Uterus (tissue), 4 donors: ENCODE results near the gene TARS1. TPM values are rescaled to one million over a fixed set of nuclear protein-coding genes. Genes with fewer than 3 reads are reported as not detected.
"Not testable (repeated sequence)": the region's sequence is repeated elsewhere in the genome, so short reads cannot be mapped to it uniquely, and the experiment has no call there.

ENCODE experiments used
- DNase-seq, 2 donors: peaks; one replicate each; pipeline ENCODE4 v3.0.0-alpha.2; 2019 to 2020
- H3K27ac ChIP-seq, 2 donors: fragments of 200-600 bp; sonication (generic); 1 replicate in 1 of 2; 2 replicates in 1 of 2; pipeline ENCODE4 v1.5.1; 2016 to 2018
- H3K27me3 ChIP-seq, 2 donors: fragments of 200-600 bp; sonication (generic); one replicate each; pipeline ENCODE4 v1.5.1; 2018 to 2019; ENCODE audit warnings: control low read depth in 1 of 2
- H3K36me3 ChIP-seq, 2 donors: fragments of 200-600 bp; sonication (generic); one replicate each; pipeline ENCODE4 v1.5.1; 2019; ENCODE audit warnings: control low read depth in 1 of 2
- H3K4me1 ChIP-seq, 2 donors: fragments of 200-600 bp; sonication (generic); one replicate each; pipeline ENCODE4 v1.5.1; 2018 to 2019; ENCODE audit warnings: control low read depth in 1 of 2
- H3K4me3 ChIP-seq, 2 donors: fragments of 200-600 bp; sonication (generic); 1 replicate in 1 of 2; 2 replicates in 1 of 2; pipeline ENCODE4 v1.5.1; 2018 to 2019; ENCODE audit warnings: mild to moderate bottlenecking in 1 of 2
- H3K9me3 ChIP-seq, 2 donors: fragments of 200-600 bp; sonication (generic); one replicate each; pipeline ENCODE4 v1.5.1; 2019; ENCODE audit warnings: control low read depth in 1 of 2
- POLR2A ChIP-seq, 2 donors: fragments of 450-650 bp; IDR thresholded peaks; one replicate each; pipeline ENCODE4 v1.6.1; 2016; ENCODE audit warnings: antibody characterized with exemption in 2 of 2, mild to moderate bottlenecking in 1 of 2, moderate library complexity in 1 of 2
- intact Hi-C: fragments of 100-400 bp; cut with DNase I; formaldehyde crosslinking; loops from one replicate; pipeline ENCODE4 v1.15.1; 2023; ENCODE audit warnings: low total_unique reads
- total RNA-seq, 4 donors: library from RNA; depleted of rRNA in 3 of 4; stranded (reverse); fragments of >200 nt in 3 of 4; gene quantifications; one replicate each; pipeline versions ENCODE4 v1.1.0 to v1.2.4, GENCODE V29; 2014 to 2023
- TF ChIP-seq, protein P1 (sequence below), 4 experiments: fragments of 200-600 bp in 2 of 4; fragments of 450-650 bp in 2 of 4; sonication (generic) in 2 of 4; IDR thresholded peaks; one replicate each; pipeline ENCODE4 v1.5.1; 2016 to 2019; ENCODE audit warnings: antibody characterized with exemption in 4 of 4, mild to moderate bottlenecking in 2 of 4, moderate library complexity in 1 of 4
- donor health status: DM: yes; HTN: yes; CAD: no.

The TARS1 gene
- total RNA-seq, 4 donors from 2014 or later: 45.0 to 218 (median 93.4) TPM

GRCh38 chr5:33430983-33431382 is 9.8 kb upstream of the TARS1 start:
- Histone ChIP-seq H3K27me3 (no peaks in the 10 kb centered on the region), H3K4me3 (no peak overlapping the region), H3K4me1 (no peaks in the 10 kb centered on the region), H3K36me3 (no peaks in the 10 kb centered on the region), H3K27ac (no peak overlapping the region), H3K9me3 (no peaks in the 10 kb centered on the region)
- intact Hi-C loops: no loop called here
- TF ChIP-seq, protein P1, sequence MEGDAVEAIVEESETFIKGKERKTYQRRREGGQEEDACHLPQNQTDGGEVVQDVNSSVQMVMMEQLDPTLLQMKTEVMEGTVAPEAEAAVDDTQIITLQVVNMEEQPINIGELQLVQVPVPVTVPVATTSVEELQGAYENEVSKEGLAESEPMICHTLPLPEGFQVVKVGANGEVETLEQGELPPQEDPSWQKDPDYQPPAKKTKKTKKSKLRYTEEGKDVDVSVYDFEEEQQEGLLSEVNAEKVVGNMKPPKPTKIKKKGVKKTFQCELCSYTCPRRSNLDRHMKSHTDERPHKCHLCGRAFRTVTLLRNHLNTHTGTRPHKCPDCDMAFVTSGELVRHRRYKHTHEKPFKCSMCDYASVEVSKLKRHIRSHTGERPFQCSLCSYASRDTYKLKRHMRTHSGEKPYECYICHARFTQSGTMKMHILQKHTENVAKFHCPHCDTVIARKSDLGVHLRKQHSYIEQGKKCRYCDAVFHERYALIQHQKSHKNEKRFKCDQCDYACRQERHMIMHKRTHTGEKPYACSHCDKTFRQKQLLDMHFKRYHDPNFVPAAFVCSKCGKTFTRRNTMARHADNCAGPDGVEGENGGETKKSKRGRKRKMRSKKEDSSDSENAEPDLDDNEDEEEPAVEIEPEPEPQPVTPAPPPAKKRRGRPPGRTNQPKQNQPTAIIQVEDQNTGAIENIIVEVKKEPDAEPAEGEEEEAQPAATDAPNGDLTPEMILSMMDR (IDR thresholded peaks at IDR 0.05): no peak
- TF ChIP-seq POLR2A (IDR thresholded peaks at IDR 0.05): no peak
- DNase-seq: no peak

DNA sequence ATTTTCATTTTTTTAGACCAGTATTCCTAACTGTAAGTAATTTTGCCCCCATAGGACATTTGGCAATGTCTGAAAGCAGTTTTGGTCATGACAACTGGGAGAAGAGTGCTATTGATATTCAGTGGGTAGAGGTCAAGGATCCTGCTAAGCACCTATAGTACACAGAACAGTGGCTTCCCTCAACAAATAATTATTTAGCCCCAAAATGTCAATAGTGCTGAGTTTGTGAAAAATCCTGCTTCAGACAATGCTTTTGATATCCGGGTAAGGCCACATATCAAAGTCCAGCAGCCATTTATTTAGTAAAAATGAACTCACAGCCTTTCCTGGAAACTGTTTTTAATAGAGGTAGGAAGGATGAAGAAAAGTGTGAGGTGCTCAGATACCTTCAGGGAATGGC is 8.1 kb upstream of the TARS1 start:
- Histone ChIP-seq H3K4me3 (no peak overlapping the region), H3K36me3 (no peaks in the 10 kb centered on the region), H3K4me1 (no peaks in the 10 kb centered on the region), H3K9me3 (no peaks in the 10 kb centered on the region), H3K27ac (no peak overlapping the region), H3K27me3 (no peaks in the 10 kb centered on the region)
- intact Hi-C loops: no loop called here
- no peak for DNase-seq
- TF ChIP-seq, protein P1 (IDR thresholded peaks at IDR 0.05): no peak
- TF ChIP-seq POLR2A (IDR thresholded peaks at IDR 0.05): no peak

GRCh38 chr5:33433303-33434240 is 7.2 kb upstream of the TARS1 start:
- Histone ChIP-seq H3K27ac (no peak overlapping the region), H3K4me1 (no peaks in the 10 kb centered on the region), H3K27me3 (no peaks in the 10 kb centered on the region), H3K9me3 (no peaks in the 10 kb centered on the region), H3K4me3 (no peak overlapping the region), H3K36me3 (no peaks in the 10 kb centered on the region)
- TF ChIP-seq, protein P1 (IDR thresholded peaks at IDR 0.05): no peak
- no peak for TF ChIP-seq POLR2A (IDR thresholded peaks at IDR 0.05)
- intact Hi-C loops: no loop called here
- DNase-seq: no peak

DNA sequence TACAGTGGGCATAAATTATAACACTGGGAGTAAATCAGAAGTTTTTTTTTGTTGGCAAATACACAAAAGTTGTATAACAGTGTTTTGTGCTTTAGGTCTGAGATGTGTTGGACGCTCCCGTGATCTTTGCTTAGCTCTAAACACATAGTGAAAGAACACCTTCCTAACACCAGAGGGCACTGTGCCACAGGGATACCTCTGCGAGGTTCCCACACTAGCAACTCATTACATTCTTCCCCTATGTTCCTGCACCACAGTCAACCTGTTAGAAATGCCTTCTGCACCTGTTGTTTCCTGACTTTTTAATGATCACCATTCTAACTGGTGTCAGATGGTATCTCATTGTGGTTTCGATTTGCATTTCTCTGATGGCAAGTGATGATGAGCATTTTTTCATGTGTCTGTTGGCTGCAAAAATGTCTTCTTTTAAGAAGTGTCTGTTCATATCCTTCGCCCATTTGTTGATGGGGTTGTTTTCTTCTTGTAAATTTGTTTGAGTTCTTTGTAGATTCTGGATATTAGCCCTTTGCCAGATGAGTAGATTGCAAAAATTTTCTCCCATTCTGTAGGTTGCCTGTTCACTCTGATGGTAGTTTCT is 4.8 kb upstream of the TARS1 start:
- H3K36me3 ChIP-seq, H3K9me3 ChIP-seq, H3K27ac ChIP-seq, intact Hi-C loops, H3K4me3 ChIP-seq, H3K27me3 ChIP-seq, H3K4me1 ChIP-seq: not testable (repeated sequence)
- DNase-seq: peak; percentile 54 to 74
- TF ChIP-seq, protein P1 (IDR thresholded peaks at IDR 0.05): peak; percentile 65 to 75 (median 68)

DNA sequence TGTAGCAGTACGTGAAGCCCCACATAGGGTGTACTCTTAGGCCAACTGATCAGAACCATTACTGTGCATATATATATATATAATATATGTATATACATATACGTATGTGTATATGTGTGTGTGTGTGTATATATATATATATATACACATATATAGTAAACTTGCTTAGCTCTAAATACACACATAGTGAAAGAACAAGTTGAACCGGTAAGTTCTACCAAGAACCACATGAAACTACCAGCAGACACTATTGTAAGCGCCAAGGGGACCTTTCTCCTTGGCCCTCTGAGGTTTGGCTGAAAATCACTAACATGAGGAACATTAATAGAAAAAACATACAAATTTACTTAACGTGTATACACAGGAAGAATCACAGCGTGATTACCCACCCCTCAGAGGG is 1.8 kb upstream of the TARS1 start:
- Histone ChIP-seq H3K27ac (no peak overlapping the region), H3K4me1 (peaks cover 0 to 5% of the 10 kb centered on the region in 2 donors), H3K27me3 (no peaks in the 10 kb centered on the region), H3K9me3 (no peaks in the 10 kb centered on the region), H3K4me3 (no peak overlapping the region), H3K36me3 (no peaks in the 10 kb centered on the region)
- intact Hi-C loops: no loop called here
- no peak for DNase-seq
- TF ChIP-seq, protein P1 (IDR thresholded peaks at IDR 0.05): no peak
- no peak for TF ChIP-seq POLR2A (IDR thresholded peaks at IDR 0.05)
